GM08714 (cell line): ENCODE results near the gene RSPO3.
"Not testable (repeated sequence)": the region's sequence is repeated elsewhere in the genome, so short reads cannot be mapped to it uniquely, and the experiment has no call there.

ENCODE experiments used
- H3K4me3 ChIP-seq: fragments of 200-500 bp; sonication (Bioruptor generic); 2 replicates; pipeline ENCODE4 v1.5.1; 2014; ENCODE audit warnings: mild to moderate bottlenecking, low read length, inconsistent platforms
- ZNF274 ChIP-seq: IDR thresholded peaks from 2 replicates; pipeline ENCODE4 v1.6.1; 2012; ENCODE audit warnings: mild to moderate bottlenecking, low read depth, low read length

Gene RSPO3

GRCh38 chr6:127219869-127220268 is 101.4 kb downstream of the RSPO3 start:
- no peak for TF ChIP-seq ZNF274
- no peak overlapping the region for H3K4me3 ChIP-seq

- no peak for TF ChIP-seq ZNF274
- no peak overlapping the region for H3K4me3 ChIP-seq
These were observed 102.7 kb downstream of the RSPO3 start for GRCh38 chr6:127221201-127221600.

GRCh38 chr6:127222418-127222817 is 103.9 kb downstream of the RSPO3 start:
- no peak overlapping the region for H3K4me3 ChIP-seq
- TF ChIP-seq ZNF274: no peak

- no peak for TF ChIP-seq ZNF274
- H3K4me3 ChIP-seq: no peak overlapping the region
These were observed 107.0 kb downstream of the RSPO3 start for GRCh38 chr6:127225497-127225896.

- H3K4me3 ChIP-seq: not testable (repeated sequence)
These were observed 115.3 kb downstream of the RSPO3 start for GRCh38 chr6:127233819-127234218.

- H3K4me3 ChIP-seq: no peak overlapping the region
- TF ChIP-seq ZNF274: no peak
These were observed 125.0 kb downstream of the RSPO3 start for GRCh38 chr6:127243501-127243900.
